ENCODE data around the gene WDFY4.

GRCh38 chr10:48931188-48931587, 246.5 kb downstream of the WDFY4 start:
- TF ChIP-seq EZH2phosphoT487 (IDR thresholded peaks at IDR 0.05; ENCODE audit: insufficient read depth, low read depth) (no peak), EZH2 (IDR thresholded peaks at IDR 0.05; ENCODE audit: insufficient read depth, poor library complexity, severe bottlenecking) (no peak)
